GM04503 (cell line): Measurements from ENCODE around the gene S100A9.

Source experiments
- DNase-seq: peaks from one replicate; pipeline ENCODE4 v3.0.0-alpha.2; 2012; ENCODE audit warnings: low read depth

The S100A9 gene

GRCh38 chr1:153361480-153362109 lies 3.9 kb downstream of the S100A9 start:
- DNase-seq = no peak

GRCh38 chr1:153362187-153362775 lies 4.6 kb downstream of the S100A9 start:
- no peak for DNase-seq

- DNase-seq = no peak
Observed at GRCh38 chr1:153363641-153364040, 6.0 kb downstream of the S100A9 start.

- no peak for DNase-seq
Observed at GRCh38 chr1:153364156-153364555, 6.5 kb downstream of the S100A9 start.

- no peak for DNase-seq
Observed at GRCh38 chr1:153364766-153365666, 7.4 kb downstream of the S100A9 start.

- DNase-seq = no peak
Observed at GRCh38 chr1:153365696-153366095, 8.0 kb downstream of the S100A9 start.

- no peak for DNase-seq
Observed at GRCh38 chr1:153366261-153366660, 8.6 kb downstream of the S100A9 start.

- no peak for DNase-seq
Observed at GRCh38 chr1:153367090-153367489, 9.4 kb downstream of the S100A9 start.

- DNase-seq = no peak
Observed at GRCh38 chr1:153368495-153368894, 10.8 kb downstream of the S100A9 start.

- no peak for DNase-seq
Observed at GRCh38 chr1:153370146-153370545, 12.5 kb downstream of the S100A9 start.

GRCh38 chr1:153371231-153371630 lies 13.6 kb downstream of the S100A9 start:
- no peak for DNase-seq

- DNase-seq = no peak
Observed at GRCh38 chr1:153372571-153372970, 14.9 kb downstream of the S100A9 start.

GRCh38 chr1:153374071-153374470 lies 16.4 kb downstream of the S100A9 start:
- no peak for DNase-seq

GRCh38 chr1:153375511-153375910 lies 17.9 kb downstream of the S100A9 start, which contains the start of gene S100A12:
Gene S100A12 (minus strand): TSS chr1:153375621. CDS start chr1:153374592, 1,029 bp downstream.
- peak; percentile 64 for DNase-seq

- DNase-seq = no peak
Observed at GRCh38 chr1:153379591-153379990, 21.9 kb downstream of the S100A9 start.

- DNase-seq = no peak
Observed at GRCh38 chr1:153380711-153381110, 23.1 kb downstream of the S100A9 start.

- no peak for DNase-seq
Observed at GRCh38 chr1:153384958-153385580, 27.4 kb downstream of the S100A9 start.

- DNase-seq = no peak
Observed at GRCh38 chr1:153386500-153386901, 28.8 kb downstream of the S100A9 start.

- no peak for DNase-seq
Observed at GRCh38 chr1:153387001-153387400, 29.3 kb downstream of the S100A9 start.

- no peak for DNase-seq
Observed at GRCh38 chr1:153387785-153388184, 30.1 kb downstream of the S100A9 start.

GRCh38 chr1:153389401-153389800 lies 31.7 kb downstream of the S100A9 start:
- no peak for DNase-seq
